GM12873 (cell line): ENCODE results near the gene MYOG.

Source experiments
- TF ChIP-seq, protein P1 (sequence below): IDR thresholded peaks from 2 replicates; pipeline ENCODE4 v1.5.1; 2012; ENCODE audit warnings: low read depth, mild to moderate bottlenecking, moderate library complexity, low read length, control low read depth; ENCODE audit not compliant: insufficient read depth; ENCODE audit errors: missing control alignments

The MYOG gene

DNA sequence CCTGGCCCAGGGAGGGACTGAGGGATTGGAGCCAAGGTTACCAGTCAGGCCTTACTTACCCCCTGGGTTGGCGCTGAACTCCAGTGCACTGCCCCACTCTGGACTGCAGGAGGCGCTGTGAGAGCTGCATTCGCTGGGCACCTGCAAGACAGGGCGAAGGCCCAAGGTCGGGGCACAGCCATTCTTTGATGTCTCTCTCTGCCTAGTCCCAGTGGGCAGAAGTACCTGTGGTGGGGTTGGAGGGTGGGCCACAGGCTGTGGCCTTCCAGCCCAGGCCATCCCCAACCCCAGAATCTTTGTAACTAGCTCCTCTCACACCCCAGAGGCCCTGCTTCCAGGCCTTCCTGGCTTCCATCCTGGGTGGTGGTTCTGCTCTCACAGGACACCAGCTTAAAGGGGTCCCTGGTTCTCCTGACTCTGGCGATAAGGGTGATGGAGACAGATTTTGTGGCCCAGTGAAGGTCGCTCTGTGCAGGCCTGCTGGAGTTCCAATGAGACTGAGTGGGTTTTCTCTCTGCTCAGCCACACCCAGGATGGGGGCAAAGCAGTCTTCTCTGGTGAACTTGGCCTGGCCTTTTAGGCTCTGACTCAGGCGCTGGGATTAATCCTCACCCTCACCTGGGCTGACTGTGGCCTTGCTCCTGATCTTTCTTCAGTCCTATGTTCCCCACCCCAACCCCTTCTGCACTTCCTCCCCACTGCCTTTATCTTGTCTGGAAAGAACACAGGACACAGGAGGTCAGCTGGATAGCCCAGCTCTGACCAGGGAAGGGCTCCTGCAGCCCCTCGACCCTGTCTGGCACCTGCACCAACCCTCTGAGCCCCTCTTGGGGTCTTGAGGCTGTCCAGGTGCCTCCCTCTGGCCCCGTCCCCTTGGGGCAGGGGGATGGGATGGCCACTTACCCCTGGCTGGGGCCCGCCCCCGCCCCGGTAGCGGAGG lies 954 bp downstream of the MYOG start:
- TF ChIP-seq, protein P1, sequence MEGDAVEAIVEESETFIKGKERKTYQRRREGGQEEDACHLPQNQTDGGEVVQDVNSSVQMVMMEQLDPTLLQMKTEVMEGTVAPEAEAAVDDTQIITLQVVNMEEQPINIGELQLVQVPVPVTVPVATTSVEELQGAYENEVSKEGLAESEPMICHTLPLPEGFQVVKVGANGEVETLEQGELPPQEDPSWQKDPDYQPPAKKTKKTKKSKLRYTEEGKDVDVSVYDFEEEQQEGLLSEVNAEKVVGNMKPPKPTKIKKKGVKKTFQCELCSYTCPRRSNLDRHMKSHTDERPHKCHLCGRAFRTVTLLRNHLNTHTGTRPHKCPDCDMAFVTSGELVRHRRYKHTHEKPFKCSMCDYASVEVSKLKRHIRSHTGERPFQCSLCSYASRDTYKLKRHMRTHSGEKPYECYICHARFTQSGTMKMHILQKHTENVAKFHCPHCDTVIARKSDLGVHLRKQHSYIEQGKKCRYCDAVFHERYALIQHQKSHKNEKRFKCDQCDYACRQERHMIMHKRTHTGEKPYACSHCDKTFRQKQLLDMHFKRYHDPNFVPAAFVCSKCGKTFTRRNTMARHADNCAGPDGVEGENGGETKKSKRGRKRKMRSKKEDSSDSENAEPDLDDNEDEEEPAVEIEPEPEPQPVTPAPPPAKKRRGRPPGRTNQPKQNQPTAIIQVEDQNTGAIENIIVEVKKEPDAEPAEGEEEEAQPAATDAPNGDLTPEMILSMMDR = peak; percentile 87

DNA sequence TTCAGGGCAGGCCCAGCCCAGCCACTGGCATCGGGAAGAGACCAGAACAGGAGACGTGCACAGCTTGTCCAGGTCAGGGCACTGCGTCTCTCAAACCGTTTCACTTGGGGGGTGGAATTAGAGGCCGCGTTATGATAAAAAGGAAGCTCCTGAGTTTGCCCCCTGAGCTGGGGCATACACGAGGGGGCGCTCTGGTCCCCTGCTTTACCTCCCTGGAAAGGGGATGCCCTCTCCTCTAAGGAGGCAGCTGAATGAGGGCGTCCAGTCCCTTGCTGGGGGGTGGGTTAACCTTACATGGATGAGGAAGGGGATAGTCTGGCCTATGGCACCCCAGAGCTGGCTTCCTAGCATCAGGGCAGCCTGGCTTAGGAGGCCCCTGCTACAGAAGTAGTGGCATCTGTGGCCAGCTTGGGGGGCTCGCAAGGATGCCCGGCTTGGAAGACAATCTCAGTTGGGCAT lies 2.3 kb downstream of the MYOG start:
- TF ChIP-seq, protein P1 = peak; percentile 27

DNA sequence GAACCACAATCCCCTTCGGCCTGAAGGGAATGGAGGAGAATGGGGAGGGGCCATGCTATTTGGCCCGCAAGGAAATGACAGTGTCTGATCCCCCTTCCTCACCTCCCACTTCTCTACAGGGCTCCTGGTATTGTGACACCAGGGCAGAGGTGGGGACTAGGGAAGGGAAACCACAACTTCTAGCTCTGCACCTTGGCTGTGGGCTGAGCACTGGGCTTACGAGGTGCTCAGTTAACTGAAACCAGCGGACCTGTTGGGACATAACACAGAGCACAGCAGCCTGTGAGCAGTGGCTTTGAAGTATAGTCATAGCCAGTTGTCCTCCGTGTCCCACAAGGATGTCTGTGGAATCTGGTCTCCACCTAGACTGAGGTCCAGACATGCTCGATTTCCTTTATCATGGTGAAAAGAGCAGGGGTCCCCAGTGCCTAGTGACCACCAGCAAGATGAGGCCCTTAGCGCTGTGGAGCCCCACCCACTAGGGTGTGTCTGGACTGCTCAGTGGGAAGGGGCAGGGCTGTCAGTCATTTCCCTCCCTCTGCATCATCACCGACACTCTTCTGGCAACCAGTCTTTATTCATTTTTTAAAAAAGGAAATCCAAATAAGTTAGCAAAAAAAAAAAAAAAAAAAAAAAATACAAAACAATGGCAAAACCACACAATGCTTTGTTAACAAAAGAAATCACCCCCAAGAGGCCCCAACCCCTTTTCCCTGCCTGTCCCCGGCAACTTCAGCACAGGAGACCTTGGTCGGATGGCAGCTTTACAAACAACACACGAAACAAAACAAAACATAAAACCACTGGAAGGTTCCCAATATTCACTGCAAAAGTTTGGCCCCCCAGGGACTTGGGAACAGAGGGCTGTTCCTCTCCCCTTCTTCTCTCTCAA lies 3.0 kb downstream of the MYOG start:
- TF ChIP-seq, protein P1 = no peak

DNA sequence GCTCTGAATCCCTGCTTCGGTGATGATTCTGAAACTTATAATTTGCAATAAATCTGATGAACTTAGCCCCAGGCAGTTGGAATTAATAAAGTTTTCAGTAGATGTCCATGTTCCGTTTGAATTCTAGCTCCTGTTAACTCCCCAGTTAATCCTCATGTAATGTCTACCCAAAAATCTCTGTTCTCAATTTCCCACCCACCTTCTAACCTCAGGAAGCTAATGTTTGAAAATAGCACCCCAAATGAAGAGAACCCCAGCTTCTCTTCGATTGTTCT lies 3.6 kb downstream of the MYOG start:
- TF ChIP-seq, protein P1 = no peak

DNA sequence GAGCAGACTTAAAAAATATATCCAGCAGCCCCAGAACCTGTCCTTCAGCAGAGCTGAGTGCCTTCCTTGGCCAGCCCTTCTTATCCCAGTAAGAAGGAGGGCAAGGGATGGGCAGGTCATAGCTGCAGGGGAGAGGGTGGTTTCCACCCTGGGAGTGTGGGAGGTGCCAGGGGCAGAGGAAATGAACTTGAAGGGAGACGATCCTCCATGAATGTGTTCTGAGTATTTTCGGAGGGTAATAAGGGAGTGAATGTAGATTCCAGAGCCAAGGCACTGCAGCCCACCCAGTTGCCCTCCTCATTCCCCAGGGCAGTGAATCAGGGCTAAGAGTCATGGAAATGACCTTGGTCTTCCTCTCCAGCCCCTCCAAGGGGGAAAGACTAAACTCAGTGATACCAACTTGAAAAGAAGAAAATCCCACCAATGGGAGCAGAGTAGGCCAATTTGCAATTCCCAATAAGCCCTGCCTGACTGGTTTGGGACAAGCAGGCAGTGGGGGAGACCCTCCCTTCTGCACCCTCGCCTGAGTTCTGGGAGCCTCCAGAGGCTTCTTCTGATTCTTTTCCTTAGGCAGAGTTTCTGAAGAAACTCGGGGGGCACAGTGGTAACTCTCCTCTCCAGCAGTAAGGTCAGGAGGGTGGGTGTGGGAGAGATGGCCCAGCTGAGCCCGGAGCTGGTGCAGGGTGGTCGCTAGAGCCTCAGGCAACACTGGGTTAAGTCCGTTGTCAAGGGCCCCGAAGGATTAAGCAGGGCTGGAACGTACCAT lies 4.2 kb downstream of the MYOG start:
- TF ChIP-seq, protein P1 = no peak

DNA sequence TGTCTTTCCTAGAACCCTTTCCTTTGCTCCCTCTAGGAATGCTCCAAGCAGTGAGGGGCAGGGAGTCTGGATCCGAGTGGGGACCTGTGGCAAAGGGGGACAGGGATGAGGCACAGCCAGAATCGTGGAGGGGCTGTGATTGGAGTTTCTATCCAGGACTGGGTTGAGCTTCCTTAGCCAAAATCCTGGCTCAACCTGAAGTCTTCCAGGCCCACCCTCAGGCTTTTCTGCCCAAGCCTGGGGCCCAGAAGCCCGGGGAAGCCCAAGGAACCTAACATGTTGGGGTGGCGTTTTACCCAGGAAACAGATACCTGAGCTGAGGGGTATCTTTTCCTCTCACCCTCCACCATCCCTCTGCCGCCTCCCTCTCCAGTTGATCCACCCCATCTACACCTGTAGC lies 5.4 kb downstream of the MYOG start:
- TF ChIP-seq, protein P1 = no peak

DNA sequence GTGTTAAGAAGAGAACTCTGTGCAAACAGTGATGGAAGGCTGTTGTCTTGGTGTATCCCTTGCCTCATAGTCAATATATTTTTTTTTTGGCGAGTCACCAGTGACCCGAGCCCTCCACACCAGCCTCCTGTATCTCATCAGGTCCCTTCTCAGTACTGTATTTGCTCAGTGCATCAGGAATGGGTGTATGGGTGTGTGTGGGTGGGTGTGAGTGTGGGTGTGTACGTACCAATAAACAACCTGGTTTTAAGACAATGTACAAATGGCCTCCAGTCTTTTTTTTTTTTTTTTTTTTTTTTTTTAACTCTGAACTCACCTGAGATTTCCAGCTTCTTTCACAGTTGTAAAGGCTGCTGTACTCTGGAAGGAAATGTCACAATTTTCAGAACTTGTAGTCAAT lies 7.3 kb downstream of the MYOG start:
- TF ChIP-seq, protein P1 = no peak
